OCI-LY1 (cell line): Measurements from ENCODE around the gene ACTC1.

Experiments used
- CTCF ChIP-seq: fragments of 200-600 bp; sonication (generic), shearing (Covaris generic); IDR thresholded peaks from 2 replicates; pipeline ENCODE4 v1.5.1; 2017; ENCODE audit warnings: mild to moderate bottlenecking, antibody characterized with exemption, low read length, moderate library complexity, mixed read lengths
- EZH2 ChIP-seq: fragments of 200-600 bp; sonication (generic), shearing (Covaris generic); IDR thresholded peaks from 2 replicates; pipeline ENCODE4 v1.8.0; 2017; ENCODE audit warnings: borderline replicate concordance, mixed run types, mild to moderate bottlenecking, antibody characterized with exemption, low read length, moderate library complexity, mixed read lengths

- TF ChIP-seq CTCF (no peak), EZH2 (no peak)
Measured at GRCh38 chr15:34780725-34781124, 14.6 kb downstream of the ACTC1 start.
